HG03159 (cell line): ENCODE data around the gene CD52.

Source experiments
- ATAC-seq: cut with Tn5 transposase; IDR thresholded peaks from one replicate; pipeline ENCODE4 v1.9.1; 2021; ENCODE audit warnings: mild to moderate bottlenecking, moderate library complexity; ENCODE audit not compliant: unreplicated experiment

Gene CD52

GRCh38 chr1:26353976-26354820 is 36.4 kb downstream of the CD52 start, which contains the start of gene CRYBG2:
CRYBG2 (minus strand) TSS chr1:26354130; CDS start chr1:26346657, 7,473 bp downstream.
- no peak for ATAC-seq

- ATAC-seq, result no peak
These were observed 37.2 kb downstream of the CD52 start for GRCh38 chr1:26354972-26355371.

- ATAC-seq, result no peak
These were observed 38.3 kb downstream of the CD52 start for GRCh38 chr1:26356106-26356505.

GRCh38 chr1:26357121-26357602 is 39.4 kb downstream of the CD52 start:
- ATAC-seq, result no peak

GRCh38 chr1:26358411-26359384 is 40.9 kb downstream of the CD52 start:
- ATAC-seq, result no peak

- no peak for ATAC-seq
These were observed 42.4 kb downstream of the CD52 start for GRCh38 chr1:26359981-26360806.

- no peak for ATAC-seq
These were observed 43.2 kb downstream of the CD52 start for GRCh38 chr1:26360807-26361604.

- no peak for ATAC-seq
These were observed 43.9 kb downstream of the CD52 start for GRCh38 chr1:26361605-26362122.

- ATAC-seq, result no peak
These were observed 44.6 kb downstream of the CD52 start for GRCh38 chr1:26362331-26362730.

- ATAC-seq, result no peak
These were observed 46.0 kb downstream of the CD52 start for GRCh38 chr1:26363549-26364448.

GRCh38 chr1:26364956-26365355 is 47.2 kb downstream of the CD52 start:
- ATAC-seq, result no peak

GRCh38 chr1:26367441-26367840 is 49.7 kb downstream of the CD52 start:
- ATAC-seq, result no peak

- no peak for ATAC-seq
These were observed 50.2 kb downstream of the CD52 start for GRCh38 chr1:26368006-26368405.

GRCh38 chr1:26368486-26368885 is 50.7 kb downstream of the CD52 start:
- ATAC-seq, result no peak
